ENCODE measurements around the gene GRID1.

The GRID1 gene

GRCh38 chr10:86209726-86210125 lies 156.9 kb downstream of the GRID1 start:
- H4K20me1 ChIP-seq (ENCODE audit: insufficient read depth, low read length) = no peaks in the 10 kb centered on the region
- no peaks in the 10 kb centered on the region for H3K4me1 ChIP-seq (ENCODE audit: insufficient read depth, low read length, severe bottlenecking)
- TF ChIP-seq, protein P1, sequence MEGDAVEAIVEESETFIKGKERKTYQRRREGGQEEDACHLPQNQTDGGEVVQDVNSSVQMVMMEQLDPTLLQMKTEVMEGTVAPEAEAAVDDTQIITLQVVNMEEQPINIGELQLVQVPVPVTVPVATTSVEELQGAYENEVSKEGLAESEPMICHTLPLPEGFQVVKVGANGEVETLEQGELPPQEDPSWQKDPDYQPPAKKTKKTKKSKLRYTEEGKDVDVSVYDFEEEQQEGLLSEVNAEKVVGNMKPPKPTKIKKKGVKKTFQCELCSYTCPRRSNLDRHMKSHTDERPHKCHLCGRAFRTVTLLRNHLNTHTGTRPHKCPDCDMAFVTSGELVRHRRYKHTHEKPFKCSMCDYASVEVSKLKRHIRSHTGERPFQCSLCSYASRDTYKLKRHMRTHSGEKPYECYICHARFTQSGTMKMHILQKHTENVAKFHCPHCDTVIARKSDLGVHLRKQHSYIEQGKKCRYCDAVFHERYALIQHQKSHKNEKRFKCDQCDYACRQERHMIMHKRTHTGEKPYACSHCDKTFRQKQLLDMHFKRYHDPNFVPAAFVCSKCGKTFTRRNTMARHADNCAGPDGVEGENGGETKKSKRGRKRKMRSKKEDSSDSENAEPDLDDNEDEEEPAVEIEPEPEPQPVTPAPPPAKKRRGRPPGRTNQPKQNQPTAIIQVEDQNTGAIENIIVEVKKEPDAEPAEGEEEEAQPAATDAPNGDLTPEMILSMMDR (IDR thresholded peaks at IDR 0.05; ENCODE audit: low read length) = no peak
- TF ChIP-seq EZH2 (IDR thresholded peaks at IDR 0.05; ENCODE audit: borderline replicate concordance, low read length) = no peak
- H3K27me3 ChIP-seq (ENCODE audit: insufficient read depth, low read length) = no peaks in the 10 kb centered on the region
- no peaks in the 10 kb centered on the region for H3K36me3 ChIP-seq (ENCODE audit: insufficient read depth, low read length)
- H3K79me2 ChIP-seq (ENCODE audit: insufficient read depth, low read length) = no peaks in the 10 kb centered on the region
- H3K4me2 ChIP-seq (ENCODE audit: low read length) = no peak overlapping the region
- no peaks in the 10 kb centered on the region for H3F3A ChIP-seq (ENCODE audit: insufficient read depth, low read length)
- H3K27ac ChIP-seq (ENCODE audit: low read depth, low read length, poor library complexity, severe bottlenecking) = no peak overlapping the region
- no peaks in the 10 kb centered on the region for H3K9me2 ChIP-seq (ENCODE audit: low read depth, low read length)
- no peak overlapping the region for H2AFZ ChIP-seq (ENCODE audit: low read length)
- no peaks in the 10 kb centered on the region for H3K9me3 ChIP-seq (ENCODE audit: low read length)
- H3K9ac ChIP-seq (ENCODE audit: low read length) = no peak overlapping the region
- no peak overlapping the region for H3K4me3 ChIP-seq (ENCODE audit: low read depth, low read length, poor library complexity, severe bottlenecking)

- no peaks in the 10 kb centered on the region for H4K20me1 ChIP-seq (ENCODE audit: insufficient read depth, low read length)
- H3F3A ChIP-seq (ENCODE audit: insufficient read depth, low read length) = no peaks in the 10 kb centered on the region
- H3K27me3 ChIP-seq (ENCODE audit: insufficient read depth, low read length) = no peaks in the 10 kb centered on the region
- H3K27ac ChIP-seq (ENCODE audit: low read depth, low read length, poor library complexity, severe bottlenecking) = no peak overlapping the region
- H3K9me2 ChIP-seq (ENCODE audit: low read depth, low read length) = no peaks in the 10 kb centered on the region
- H3K4me2 ChIP-seq (ENCODE audit: low read length) = no peak overlapping the region
- no peaks in the 10 kb centered on the region for H3K36me3 ChIP-seq (ENCODE audit: insufficient read depth, low read length)
- H3K4me3 ChIP-seq (ENCODE audit: low read depth, low read length, poor library complexity, severe bottlenecking) = no peak overlapping the region
- no peaks in the 10 kb centered on the region for H3K79me2 ChIP-seq (ENCODE audit: insufficient read depth, low read length)
- no peaks in the 10 kb centered on the region for H3K9me3 ChIP-seq (ENCODE audit: low read length)
- no peaks in the 10 kb centered on the region for H3K4me1 ChIP-seq (ENCODE audit: insufficient read depth, low read length, severe bottlenecking)
- no peak overlapping the region for H2AFZ ChIP-seq (ENCODE audit: low read length)
- no peak overlapping the region for H3K9ac ChIP-seq (ENCODE audit: low read length)
- no peak for TF ChIP-seq EZH2 (IDR thresholded peaks at IDR 0.05; ENCODE audit: borderline replicate concordance, low read length)
- TF ChIP-seq, protein P1 (IDR thresholded peaks at IDR 0.05; ENCODE audit: low read length) = no peak
Measured at GRCh38 chr10:86207226-86207625, 159.4 kb downstream of the GRID1 start.

GRCh38 chr10:86206240-86206579 lies 160.4 kb downstream of the GRID1 start:
- Histone ChIP-seq H3K4me3 (ENCODE audit: low read depth, low read length, poor library complexity, severe bottlenecking) (no peak overlapping the region), H4K20me1 (ENCODE audit: insufficient read depth, low read length) (no peaks in the 10 kb centered on the region), H3K9me2 (ENCODE audit: low read depth, low read length) (no peaks in the 10 kb centered on the region), H3K36me3 (ENCODE audit: insufficient read depth, low read length) (no peaks in the 10 kb centered on the region), H3K27ac (ENCODE audit: low read depth, low read length, poor library complexity, severe bottlenecking) (no peak overlapping the region), H3K27me3 (ENCODE audit: insufficient read depth, low read length) (no peaks in the 10 kb centered on the region), H3F3A (ENCODE audit: insufficient read depth, low read length) (no peaks in the 10 kb centered on the region), H3K4me1 (ENCODE audit: insufficient read depth, low read length, severe bottlenecking) (no peaks in the 10 kb centered on the region), H3K4me2 (ENCODE audit: low read length) (no peak overlapping the region), H3K9me3 (ENCODE audit: low read length) (no peaks in the 10 kb centered on the region), H3K79me2 (ENCODE audit: insufficient read depth, low read length) (no peaks in the 10 kb centered on the region), H2AFZ (ENCODE audit: low read length) (no peak overlapping the region), H3K9ac (ENCODE audit: low read length) (no peak overlapping the region)
- TF ChIP-seq EZH2 (IDR thresholded peaks at IDR 0.05; ENCODE audit: borderline replicate concordance, low read length) = no peak
- TF ChIP-seq, protein P1 (IDR thresholded peaks at IDR 0.05; ENCODE audit: low read length) = no peak
